DMS 273 treated with DMSO at 0.1 percent for 48 hours (cell line): Measurements from ENCODE around the gene PDCD10.

Experiments
- DNase-seq: peaks from one replicate; lab custom pipeline; 2025; lab: John Stamatoyannopoulos, UW

Gene PDCD10

DNA sequence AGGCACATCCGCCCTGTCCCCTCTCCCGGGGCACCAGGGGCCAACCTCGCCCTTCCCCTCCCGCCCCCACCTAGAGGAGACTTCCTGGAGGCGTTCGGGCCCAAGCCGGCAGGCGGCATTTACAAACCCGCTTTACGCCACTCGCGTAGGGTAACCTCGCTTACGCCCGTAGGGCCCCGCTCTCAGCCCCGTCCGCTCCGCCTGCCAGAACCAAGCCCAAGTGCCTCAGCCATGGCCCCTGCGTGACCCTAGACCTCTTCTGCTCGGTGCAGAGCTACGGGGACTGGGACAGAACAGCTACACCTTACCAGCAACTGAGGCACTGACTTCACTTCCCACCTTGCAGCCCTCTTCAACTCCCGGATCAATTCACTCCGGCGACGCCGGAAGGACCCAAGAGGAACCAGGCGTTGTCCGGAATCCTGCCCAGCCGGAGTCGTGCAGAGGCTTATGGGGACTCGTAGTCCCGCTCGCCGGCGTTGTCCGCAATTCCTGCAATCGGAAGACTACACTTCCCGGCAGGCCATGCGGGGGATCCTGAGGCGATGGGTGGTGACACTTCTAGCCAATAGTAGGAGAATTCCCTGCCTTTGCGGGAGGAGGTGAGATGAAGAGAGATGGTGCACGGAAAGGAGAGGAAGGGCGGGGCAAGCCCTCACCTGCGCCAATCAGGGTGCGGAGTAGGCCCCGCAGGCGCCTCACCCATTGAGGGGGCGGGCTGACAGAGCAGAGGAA, at the start of gene PDCD10:
TSS of gene PDCD10 (minus strand) at position 395 of the 735 bp plus-strand sequence. CDS start 14,735 bp downstream, outside the sequence.
- DNase-seq = peak; percentile 99

GRCh38 chr3:167783781-167784180, 49.1 kb upstream of the PDCD10 start:
- no peak for DNase-seq

DNA sequence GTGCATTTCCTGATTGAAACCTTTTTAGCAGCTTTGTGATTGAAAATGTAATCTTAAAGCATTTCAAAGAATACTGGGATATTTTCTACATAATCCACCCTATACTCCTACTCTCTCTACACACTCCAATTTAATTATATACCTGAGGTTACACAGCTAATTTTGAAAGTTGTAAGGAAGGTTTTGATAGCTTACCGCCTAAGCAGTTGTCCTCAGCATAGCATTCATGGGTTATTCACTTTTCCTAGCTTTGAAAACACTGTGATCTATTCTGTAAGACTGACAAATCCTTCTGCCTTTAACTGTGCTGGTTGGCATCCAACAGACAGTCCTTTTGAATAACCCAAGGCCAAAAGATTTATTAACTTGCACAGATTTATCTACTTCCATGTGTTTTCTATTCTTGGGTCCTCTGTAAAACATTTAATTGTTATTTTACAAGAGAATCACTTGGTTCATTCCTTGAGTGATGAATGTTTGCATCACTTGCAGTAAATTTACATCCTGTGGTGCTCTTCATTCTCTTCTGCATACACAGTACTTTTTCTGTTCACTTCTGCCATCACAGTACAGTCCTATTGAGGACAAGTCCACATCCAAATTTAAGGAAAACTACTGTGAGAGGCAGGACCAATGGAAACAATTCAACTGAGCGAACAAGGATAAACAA, 45.7 kb upstream of the PDCD10 start:
- DNase-seq = no peak

- DNase-seq = no peak
Observed at GRCh38 chr3:167777356-167777755, 42.7 kb upstream of the PDCD10 start.

GRCh38 chr3:167776066-167776685, 41.5 kb upstream of the PDCD10 start:
- no peak for DNase-seq

DNA sequence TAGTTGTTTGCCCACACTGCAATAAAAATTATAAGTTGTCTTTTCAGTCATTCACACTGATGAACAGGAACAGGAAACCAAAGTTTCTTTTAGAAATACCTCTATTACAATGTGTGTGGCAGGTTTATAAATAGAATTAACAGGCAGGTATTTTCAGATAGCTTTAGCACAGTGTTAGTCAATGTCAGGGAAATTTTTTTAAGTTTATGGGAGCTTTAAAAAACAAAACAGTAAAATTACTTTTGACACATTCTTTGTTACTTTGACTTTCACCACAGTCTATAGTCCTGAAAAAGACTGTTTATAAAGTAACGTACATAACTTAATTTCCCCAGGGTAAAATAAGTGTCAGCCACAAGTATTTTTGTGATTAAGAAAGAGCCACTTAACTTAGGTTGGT, 38.9 kb upstream of the PDCD10 start:
- DNase-seq = no peak

DNA sequence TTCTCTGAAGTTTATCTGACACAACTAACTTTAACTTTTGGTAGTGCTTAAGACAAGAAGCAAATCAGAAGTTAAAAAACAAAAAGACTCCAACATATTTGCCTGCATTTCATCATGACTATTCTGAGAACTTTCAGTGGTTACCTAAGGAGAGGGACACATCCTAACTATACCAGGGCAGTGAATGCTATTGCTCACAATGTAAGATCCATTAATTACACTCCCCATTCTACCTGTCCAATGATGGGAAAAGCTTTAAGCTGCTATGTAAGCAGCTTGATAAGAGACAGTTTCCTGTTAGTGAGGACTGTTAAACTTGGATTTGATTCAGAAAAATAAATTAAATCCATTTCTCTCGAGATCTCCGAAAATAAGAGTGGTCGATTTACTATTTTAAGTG, 38.3 kb upstream of the PDCD10 start:
- DNase-seq = no peak

GRCh38 chr3:167762296-167762695, 27.6 kb upstream of the PDCD10 start:
- DNase-seq = no peak

- no peak for DNase-seq
Observed at GRCh38 chr3:167761302-167761701, 26.6 kb upstream of the PDCD10 start.

GRCh38 chr3:167754049-167754448, 19.4 kb upstream of the PDCD10 start:
- no peak for DNase-seq

- no peak for DNase-seq
Observed at GRCh38 chr3:167750272-167750971, 15.7 kb upstream of the PDCD10 start.

DNA sequence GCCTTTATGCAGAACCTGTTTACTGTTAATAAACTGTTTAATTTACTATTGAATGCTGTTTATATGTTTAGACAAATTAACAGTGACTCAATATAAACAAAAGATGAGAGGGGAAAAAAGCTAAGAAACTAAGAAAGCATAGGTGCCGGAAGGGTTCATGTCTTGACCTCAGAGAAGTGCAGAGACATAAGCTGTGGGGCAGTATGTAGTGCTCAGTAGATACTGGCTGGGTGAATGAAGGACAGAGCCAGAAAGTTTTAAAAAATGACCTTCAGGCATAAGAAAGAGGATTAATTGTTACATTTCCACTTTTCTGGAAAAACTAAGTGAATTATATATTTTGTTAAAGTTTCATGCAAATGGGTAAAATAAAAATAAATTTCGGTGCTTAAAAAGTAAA, 15.0 kb upstream of the PDCD10 start:
- DNase-seq = no peak

DNA sequence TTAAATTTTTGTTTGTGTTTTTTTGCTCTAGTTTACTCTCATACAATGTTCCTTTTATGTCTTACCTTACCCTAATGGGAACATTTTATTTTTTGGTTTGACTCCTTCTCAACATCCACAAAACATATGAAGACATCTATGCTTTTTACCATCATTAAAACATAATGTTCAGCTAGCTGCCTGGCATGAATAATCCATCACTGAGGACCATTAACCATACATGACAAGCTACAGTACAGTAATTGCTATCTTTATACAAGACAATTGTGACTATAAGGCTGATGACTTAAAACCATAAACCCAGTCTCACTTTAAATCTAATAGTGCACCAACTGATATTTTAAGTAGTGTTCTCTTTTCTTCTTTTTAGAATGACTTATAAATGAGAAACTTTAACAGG, 14.5 kb upstream of the PDCD10 start:
- DNase-seq = no peak

- no peak for DNase-seq
Observed at GRCh38 chr3:167743799-167744198, 9.1 kb upstream of the PDCD10 start.

DNA sequence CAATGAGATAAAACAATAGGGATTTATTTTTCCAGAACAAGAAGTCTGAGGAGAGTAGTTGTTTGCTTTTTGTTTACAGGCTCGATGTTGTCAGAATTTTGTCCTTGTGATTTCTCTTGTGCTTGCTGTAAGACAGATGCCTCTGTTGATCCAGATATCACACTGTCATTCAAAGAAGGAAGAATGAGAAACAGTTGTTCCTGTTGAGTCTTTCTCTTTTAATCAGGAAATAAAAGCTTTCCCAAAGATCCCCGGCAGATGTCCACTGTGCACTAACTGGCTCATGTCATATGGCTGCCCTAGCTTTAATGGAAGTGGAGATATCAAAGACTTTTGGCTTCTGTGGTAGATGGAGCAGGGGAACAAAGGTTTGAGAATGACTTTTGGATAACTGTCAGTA, 7.6 kb upstream of the PDCD10 start:
- no peak for DNase-seq

GRCh38 chr3:167740961-167741587, 6.4 kb upstream of the PDCD10 start:
- DNase-seq = peak; percentile 7

GRCh38 chr3:167739190-167739810, 4.6 kb upstream of the PDCD10 start:
- no peak for DNase-seq

GRCh38 chr3:167738037-167738436, 3.3 kb upstream of the PDCD10 start:
- DNase-seq = no peak

DNA sequence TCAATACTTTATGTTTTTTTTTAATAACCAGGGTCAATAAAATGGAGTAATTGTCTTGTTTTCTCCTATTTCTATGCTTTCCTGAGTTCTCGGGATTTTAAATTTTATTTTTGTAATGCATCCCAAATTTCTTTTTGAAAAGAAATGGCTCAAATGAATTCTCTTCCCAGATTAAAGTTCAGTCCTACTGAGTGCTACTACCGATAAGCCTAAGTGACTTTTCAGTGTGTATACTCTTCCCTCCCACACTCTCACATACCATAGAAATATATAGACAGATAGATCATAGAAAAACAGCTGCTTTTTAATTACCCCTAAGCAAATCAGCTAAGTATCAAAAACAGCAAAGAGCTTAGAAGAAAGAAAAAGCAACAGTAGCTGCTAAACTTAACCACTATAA, 2.3 kb upstream of the PDCD10 start:
- DNase-seq = no peak

- DNase-seq = no peak
Observed at GRCh38 chr3:167736264-167736787, 1.6 kb upstream of the PDCD10 start.
